HG02885 (cell line): ENCODE measurements around the gene HLA-DQA1.

ENCODE experiments used
- ATAC-seq: cut with Tn5 transposase; IDR thresholded peaks from one replicate; pipeline ENCODE4 v1.9.1; 2021; ENCODE audit warnings: mild to moderate bottlenecking; ENCODE audit not compliant: unreplicated experiment, poor library complexity

The HLA-DQA1 gene

DNA sequence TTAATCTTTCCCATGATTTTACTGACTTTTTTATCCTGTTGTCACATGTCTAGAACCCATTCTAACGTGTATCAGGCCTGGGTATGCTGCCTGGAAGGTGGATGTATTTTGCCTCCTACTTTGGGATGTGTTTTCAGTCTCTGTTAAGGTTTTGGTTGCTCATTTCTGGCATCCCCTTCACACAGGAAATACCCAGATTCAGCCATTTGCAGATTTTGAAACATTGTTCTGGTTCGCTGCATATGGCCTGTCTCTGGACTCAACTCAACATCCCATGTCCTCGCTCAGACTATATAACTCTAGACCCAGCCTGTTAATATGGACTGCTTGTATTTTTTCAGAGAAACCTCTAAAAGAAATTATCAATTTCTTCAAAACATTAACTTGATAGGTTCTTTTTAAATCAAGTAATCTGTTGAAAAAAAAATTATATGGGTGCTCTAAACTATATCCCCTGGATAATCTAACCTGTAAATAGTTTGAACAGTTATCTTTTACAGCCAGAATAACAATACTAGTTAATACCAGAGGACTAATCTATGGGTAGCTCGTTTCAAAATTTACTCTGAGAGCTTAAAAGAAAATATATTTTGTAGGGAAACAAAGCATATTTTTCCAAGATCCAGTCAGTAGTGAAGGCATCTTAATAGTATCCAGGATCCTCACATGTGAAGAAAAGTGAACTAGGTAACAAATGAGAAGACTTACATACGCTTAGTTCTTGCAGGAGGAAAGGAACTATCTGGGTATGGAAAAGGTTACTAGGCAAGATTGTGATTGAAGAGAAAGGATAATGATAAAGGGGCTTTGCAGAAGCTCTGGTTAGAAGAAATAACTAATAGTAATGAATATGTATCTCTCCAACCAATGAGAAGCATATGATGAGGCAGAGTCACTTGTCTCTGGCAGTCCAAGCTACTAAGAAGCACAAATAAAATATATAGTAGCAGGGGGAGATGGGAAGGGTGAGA, 52.6 kb downstream of the HLA-DQA1 start:
- ATAC-seq: no peak

DNA sequence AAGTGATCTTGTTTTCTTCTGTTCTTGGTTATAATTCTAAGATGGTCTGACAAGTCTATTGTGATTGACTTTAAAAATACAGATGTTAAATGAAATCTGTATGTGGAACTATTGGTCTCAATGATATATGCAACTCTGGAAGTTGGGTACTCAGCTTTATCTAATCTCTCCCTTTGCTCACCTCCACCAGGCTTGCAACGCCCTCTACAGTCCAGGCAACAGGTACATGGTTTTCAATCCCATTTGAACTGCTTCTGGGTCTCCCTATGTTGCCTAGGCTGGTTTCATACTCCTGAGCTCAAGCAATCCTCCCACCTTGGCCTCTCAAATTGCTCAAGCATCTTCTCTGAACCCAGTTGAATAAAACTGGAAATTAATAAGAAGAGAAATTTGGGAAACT, 54.8 kb downstream of the HLA-DQA1 start:
- ATAC-seq: no peak
